Right atrium auricular region (tissue), 2 donors: Measurements from ENCODE around the gene ZBTB20. TPM values are rescaled to one million over a fixed set of nuclear protein-coding genes. Genes with fewer than 3 reads are reported as not detected.

Source experiments
- DNase-seq: peaks from one replicate; pipeline ENCODE4 v3.0.0-alpha.2; 2019; ENCODE audit warnings: low spot score
- H3K27ac ChIP-seq, 2 donors: fragments of 200-600 bp; sonication (generic); 1 replicate in 1 of 2; 2 replicates in 1 of 2; pipeline ENCODE4 v1.5.1; 2016 to 2019
- H3K27me3 ChIP-seq, 2 donors: fragments of 200-600 bp; sonication (generic); one replicate each; pipeline versions ENCODE4 v1.5.1 to v1.6.0; 2017 to 2019
- H3K36me3 ChIP-seq: fragments of 200-600 bp; sonication (generic); one replicate; pipeline ENCODE4 v1.5.1; 2016
- H3K4me1 ChIP-seq, 2 donors: fragments of 200-600 bp; sonication (generic); one replicate each; pipeline versions ENCODE4 v1.5.1 to v1.6.0; 2017 to 2019
- H3K4me3 ChIP-seq, 2 donors: fragments of 200-600 bp; sonication (generic); 1 replicate in 1 of 2; 2 replicates in 1 of 2; pipeline ENCODE4 v1.5.1; 2017 to 2019; ENCODE audit warnings: mild to moderate bottlenecking in 1 of 2, moderate library complexity in 1 of 2
- H3K9me3 ChIP-seq, 2 donors: fragments of 200-600 bp; sonication (generic); one replicate each; pipeline ENCODE4 v1.5.1; 2019
- total RNA-seq, 2 donors: library from RNA; depleted of rRNA; stranded (reverse); fragments of >200 nt; gene quantifications; one replicate each; pipeline ENCODE4 v1.1.0, GENCODE V29; 2016
- TF ChIP-seq, protein P1 (sequence below), 2 donors: fragments of 200-600 bp; sonication (generic); IDR thresholded peaks; one replicate each; pipeline ENCODE4 v1.5.1; 2019; ENCODE audit warnings: antibody characterized with exemption in 2 of 2

The ZBTB20 gene
- total RNA-seq, 2 donors from 2014 or later: 84.6 to 90.8 TPM

DNA sequence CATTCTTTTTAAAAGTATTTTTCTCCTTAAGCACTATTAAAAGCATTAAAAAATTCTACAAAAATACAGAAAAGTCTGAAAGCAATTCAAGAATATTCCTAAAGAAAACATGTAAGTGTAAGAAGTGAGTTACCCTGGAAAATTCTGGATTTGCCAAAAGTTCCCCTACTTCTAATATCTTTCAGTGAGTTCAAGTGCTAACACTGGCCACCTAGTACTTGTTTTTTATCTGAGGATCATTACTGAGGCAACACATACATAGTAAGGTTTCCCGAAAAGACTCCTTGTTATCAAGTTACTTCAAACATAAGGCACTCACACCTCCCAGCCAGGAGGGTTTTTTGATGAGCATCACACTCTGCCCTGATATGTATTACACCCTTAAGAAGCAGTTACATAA is 694.8 kb downstream of the ZBTB20 start:
- Histone ChIP-seq H3K27ac (peak overlapping the region; percentile 77 to 82), H3K4me1 (peaks cover 0 to 62% of the 10 kb centered on the region in 2 donors), H3K4me3 (peak overlapping the region in 1 of 2 donors; percentile 34), H3K36me3 (no peaks in the 10 kb centered on the region), H3K27me3 (no peaks in the 10 kb centered on the region), H3K9me3 (no peaks in the 10 kb centered on the region)
- TF ChIP-seq, protein P1, sequence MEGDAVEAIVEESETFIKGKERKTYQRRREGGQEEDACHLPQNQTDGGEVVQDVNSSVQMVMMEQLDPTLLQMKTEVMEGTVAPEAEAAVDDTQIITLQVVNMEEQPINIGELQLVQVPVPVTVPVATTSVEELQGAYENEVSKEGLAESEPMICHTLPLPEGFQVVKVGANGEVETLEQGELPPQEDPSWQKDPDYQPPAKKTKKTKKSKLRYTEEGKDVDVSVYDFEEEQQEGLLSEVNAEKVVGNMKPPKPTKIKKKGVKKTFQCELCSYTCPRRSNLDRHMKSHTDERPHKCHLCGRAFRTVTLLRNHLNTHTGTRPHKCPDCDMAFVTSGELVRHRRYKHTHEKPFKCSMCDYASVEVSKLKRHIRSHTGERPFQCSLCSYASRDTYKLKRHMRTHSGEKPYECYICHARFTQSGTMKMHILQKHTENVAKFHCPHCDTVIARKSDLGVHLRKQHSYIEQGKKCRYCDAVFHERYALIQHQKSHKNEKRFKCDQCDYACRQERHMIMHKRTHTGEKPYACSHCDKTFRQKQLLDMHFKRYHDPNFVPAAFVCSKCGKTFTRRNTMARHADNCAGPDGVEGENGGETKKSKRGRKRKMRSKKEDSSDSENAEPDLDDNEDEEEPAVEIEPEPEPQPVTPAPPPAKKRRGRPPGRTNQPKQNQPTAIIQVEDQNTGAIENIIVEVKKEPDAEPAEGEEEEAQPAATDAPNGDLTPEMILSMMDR (IDR thresholded peaks at IDR 0.05): no peak
- no peak for DNase-seq

DNA sequence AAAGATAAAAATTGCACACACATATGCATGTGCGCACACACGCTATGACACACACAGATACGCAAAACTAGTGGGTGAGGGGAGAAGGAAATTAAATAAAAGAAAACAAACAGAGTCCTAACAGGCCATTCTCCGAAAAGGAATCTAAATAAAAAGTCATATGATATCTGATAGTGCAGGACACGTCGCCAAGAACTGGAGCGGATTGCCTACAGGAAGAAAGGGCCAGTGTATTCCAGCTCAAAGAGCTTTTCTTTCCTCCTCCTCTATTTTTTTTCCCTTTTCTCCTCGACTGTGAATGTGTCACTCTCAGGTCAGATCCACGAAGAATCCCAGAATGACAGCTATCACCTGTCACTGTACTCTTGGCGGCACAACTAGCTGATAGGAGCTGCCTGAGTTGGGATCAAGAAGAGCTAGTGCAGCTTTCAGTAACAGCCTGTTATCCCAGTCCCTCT is 695.5 kb downstream of the ZBTB20 start:
- Histone ChIP-seq H3K4me3 (peak overlapping the region; percentile 18 to 34), H3K9me3 (no peaks in the 10 kb centered on the region), H3K36me3 (no peaks in the 10 kb centered on the region), H3K27me3 (no peaks in the 10 kb centered on the region), H3K27ac (peak overlapping the region; percentile 77 to 82), H3K4me1 (peaks cover 0 to 65% of the 10 kb centered on the region in 2 donors)
- TF ChIP-seq, protein P1 (IDR thresholded peaks at IDR 0.05): no peak
- no peak for DNase-seq

DNA sequence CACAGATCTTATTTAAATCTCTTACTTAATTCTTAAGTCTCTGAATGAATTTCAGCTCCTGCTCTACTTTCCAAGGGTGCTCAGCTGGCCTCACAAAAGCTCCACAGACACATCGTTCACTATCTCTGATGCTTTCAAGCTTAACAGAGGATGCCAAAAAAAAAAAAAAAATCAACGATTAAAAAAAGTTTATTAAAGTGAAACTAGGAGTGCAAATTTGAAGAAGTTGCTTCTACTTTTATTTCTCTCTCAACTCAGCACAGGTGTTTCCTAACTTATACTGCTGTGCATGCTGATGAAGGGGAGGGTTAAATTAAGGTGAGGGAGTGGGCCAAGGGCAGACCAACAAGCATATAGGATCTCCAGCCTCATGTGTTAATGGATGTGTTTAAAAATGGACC is 696.0 kb downstream of the ZBTB20 start:
- Histone ChIP-seq H3K4me3 (peak overlapping the region; percentile 18 to 34), H3K27me3 (no peaks in the 10 kb centered on the region), H3K9me3 (no peaks in the 10 kb centered on the region), H3K4me1 (peaks cover 0 to 70% of the 10 kb centered on the region in 2 donors), H3K27ac (peak overlapping the region; percentile 77 to 82), H3K36me3 (no peaks in the 10 kb centered on the region)
- TF ChIP-seq, protein P1 (IDR thresholded peaks at IDR 0.05): no peak
- no peak for DNase-seq

DNA sequence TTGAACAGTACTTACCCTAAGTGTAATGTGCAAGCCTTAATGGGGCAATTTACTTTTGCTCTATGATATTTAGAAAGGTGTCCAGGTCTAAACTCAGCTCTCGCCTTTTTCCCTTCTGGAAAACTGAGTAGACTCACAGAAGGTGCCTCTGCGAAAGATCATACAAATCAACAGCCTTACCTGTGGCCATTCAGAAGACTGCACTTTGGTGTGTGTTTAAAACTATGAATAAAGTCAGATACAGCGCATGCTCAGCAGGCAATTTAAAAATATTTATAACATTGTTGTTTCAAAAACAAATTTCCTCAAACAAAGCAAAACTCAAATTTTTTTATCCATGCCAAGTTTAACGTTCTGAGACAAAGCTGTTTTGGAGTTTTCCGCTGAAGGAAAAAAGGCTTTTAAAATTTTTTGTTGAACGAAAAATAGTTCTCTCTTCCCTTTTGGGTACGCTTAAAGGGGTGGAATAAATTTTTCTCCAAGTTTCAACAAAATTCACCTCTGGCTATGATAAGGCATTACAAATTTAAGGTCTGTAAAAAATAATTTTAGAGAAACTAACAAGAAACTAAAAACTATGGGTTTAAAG is 697.0 kb downstream of the ZBTB20 start:
- Histone ChIP-seq H3K4me3 (no peak overlapping the region), H3K36me3 (no peaks in the 10 kb centered on the region), H3K27me3 (no peaks in the 10 kb centered on the region), H3K9me3 (no peaks in the 10 kb centered on the region), H3K4me1 (peaks cover 0 to 61% of the 10 kb centered on the region in 2 donors), H3K27ac (peak overlapping the region; percentile 77 to 82)
- TF ChIP-seq, protein P1 (IDR thresholded peaks at IDR 0.05): no peak
- no peak for DNase-seq

DNA sequence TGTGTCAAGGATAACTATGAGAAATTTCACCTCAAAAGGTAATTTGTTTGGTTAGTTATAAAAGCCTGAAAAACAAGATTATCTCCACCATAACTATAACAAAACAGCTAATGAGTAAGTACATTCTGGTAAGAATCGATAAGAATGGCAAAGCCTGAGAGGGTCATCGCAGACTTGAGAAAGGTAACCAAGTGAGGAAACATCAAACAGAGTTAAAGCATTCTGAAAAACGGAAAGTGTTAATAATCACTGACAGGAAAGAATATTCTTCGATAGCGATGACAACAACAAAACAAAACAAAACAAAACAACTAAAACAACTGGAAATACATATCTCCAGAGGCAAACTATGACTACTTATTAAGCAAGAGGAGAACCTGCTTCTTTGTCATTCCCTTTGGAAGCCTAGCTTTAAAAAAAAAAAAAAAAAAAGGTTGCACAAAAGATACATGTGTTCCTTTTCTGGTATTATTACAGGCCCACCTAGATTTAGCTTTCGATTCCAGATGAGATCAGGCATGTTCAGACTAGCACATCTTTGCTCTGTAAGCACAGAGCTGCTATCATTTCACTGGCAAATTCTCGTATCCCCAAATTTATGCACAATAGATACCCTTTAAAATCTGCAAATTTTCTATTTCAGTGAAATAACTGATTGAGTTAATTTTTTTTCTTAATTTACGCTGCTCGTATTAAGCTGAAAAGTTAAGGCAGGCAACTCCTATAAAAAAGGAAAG is 697.6 kb downstream of the ZBTB20 start:
- H3K4me1 ChIP-seq: peaks cover 0 to 59% of the 10 kb centered on the region in 2 donors
- H3K4me3 ChIP-seq: no peak overlapping the region
- no peaks in the 10 kb centered on the region for H3K9me3 ChIP-seq
- no peaks in the 10 kb centered on the region for H3K36me3 ChIP-seq
- TF ChIP-seq, protein P1 (IDR thresholded peaks at IDR 0.05): no peak
- DNase-seq: no peak
- peak overlapping the region; percentile 35 to 82 for H3K27ac ChIP-seq
- H3K27me3 ChIP-seq: no peaks in the 10 kb centered on the region
